Caco-2 (cell line): ENCODE results near the gene IFT81. TPM values are rescaled to one million over a fixed set of nuclear protein-coding genes. Genes with fewer than 3 reads are reported as not detected.

Experiments
- BruUV-seq: library from RNA; stranded (reverse); fragments of 400-500 nt; replicated peaks from 2 replicates; lab custom pipeline; 2021; lab: Mats Ljungman, UMichigan
- CTCF ChIA-PET: fragments of 300-600 bp; sonication (Branson Sonifier 250); formaldehyde crosslinking; loops from one replicate; lab custom pipeline; 2022; ENCODE audit warnings: antibody characterized with exemption; lab: Charles Lee
- POLR2A ChIA-PET: fragments of 300-600 bp; sonication (Branson Sonifier 250); formaldehyde crosslinking; loops from one replicate; lab custom pipeline; 2022; ENCODE audit warnings: antibody characterized with exemption; lab: Charles Lee
- DNase-seq, 2 experiments: peaks; one replicate each; pipeline versions ENCODE4 v3.0.0 to v3.0.0-alpha.2; 2020 to 2022
- H3K27me3 ChIP-seq: replicated peaks from 2 replicates; pipeline ENCODE4 v1.6.0; 2011; ENCODE audit warnings: low read length; ENCODE audit not compliant: control insufficient read depth, insufficient read depth
- H3K36me3 ChIP-seq: 2 replicates; pipeline ENCODE4 v1.5.1; 2011; ENCODE audit warnings: low read length; ENCODE audit not compliant: control insufficient read depth, insufficient read depth
- H3K4me1 ChIP-seq: fragments of 250-450 bp; sonication (Bioruptor Pico); 2 replicates; pipeline ENCODE4 v1.5.1; 2020; ENCODE audit warnings: mild to moderate bottlenecking
- H3K4me3 ChIP-seq: 2 replicates; pipeline ENCODE4 v1.5.1; 2011; ENCODE audit warnings: low read depth, mild to moderate bottlenecking, control low read depth, low read length
- H3K9me3 ChIP-seq: fragments of 250-450 bp; sonication (Bioruptor Pico); 2 replicates; pipeline ENCODE4 v1.5.1; 2020; ENCODE audit warnings: mild to moderate bottlenecking, moderate library complexity
- H3K27ac Mint-ChIP-seq: one replicate; pipeline ENCODE4 v1.8.0; 2022; ENCODE audit warnings: mixed read lengths; ENCODE audit not compliant: unreplicated experiment
- H3K27me3 Mint-ChIP-seq: one replicate; pipeline ENCODE4 v1.8.0; 2022; ENCODE audit warnings: mixed read lengths; ENCODE audit not compliant: insufficient read depth, unreplicated experiment
- H3K36me3 Mint-ChIP-seq: one replicate; pipeline ENCODE4 v1.8.0; 2022; ENCODE audit warnings: mild to moderate bottlenecking, mixed read lengths; ENCODE audit not compliant: insufficient read depth, unreplicated experiment
- H3K4me1 Mint-ChIP-seq: one replicate; pipeline ENCODE4 v1.8.0; 2022; ENCODE audit warnings: low read depth, mixed read lengths; ENCODE audit not compliant: unreplicated experiment
- H3K4me3 Mint-ChIP-seq: one replicate; pipeline ENCODE4 v1.8.0; 2022; ENCODE audit warnings: mild to moderate bottlenecking, moderate library complexity, mixed read lengths; ENCODE audit not compliant: unreplicated experiment
- H3K9me3 Mint-ChIP-seq: one replicate; pipeline ENCODE4 v1.8.0; 2022; ENCODE audit warnings: mixed read lengths; ENCODE audit not compliant: unreplicated experiment
- CTCF ChIP-seq, 2 experiments: fragments of 200-600 bp in 1 of 2; IDR thresholded peaks; 1 replicate in 1 of 2; 2 replicates in 1 of 2; pipeline versions ENCODE4 v1.5.1 to v1.8.0; 2011 to 2022; ENCODE audit warnings: antibody characterized with exemption in 1 of 2, control low read depth in 1 of 2, inconsistent platforms in 1 of 2, low read depth in 1 of 2, low read length in 1 of 2, mild to moderate bottlenecking in 1 of 2, moderate library complexity in 1 of 2; ENCODE audit not compliant: insufficient read depth in 1 of 2, severe bottlenecking in 1 of 2, unreplicated experiment in 1 of 2
- intact Hi-C: fragments of 100-400 bp; cut with micrococcal nuclease; formaldehyde crosslinking; loops from one replicate; pipeline ENCODE4 v1.10.0; 2022; ENCODE audit not compliant: unreplicated experiment
- total RNA-seq: library from RNA; stranded (reverse); gene quantifications from 2 replicates; pipeline ENCODE4 v1.2.3, GENCODE V29; 2022

IFT81 gene
- total RNA-seq, 1 experiment from 2014 or later: 5.9 TPM

- DNase-seq: no peak
- intact Hi-C loops: no loop called here
- H3K36me3 ChIP-seq: no peaks in the 10 kb centered on the region; the same call in 1 of the 2 replicates
- no peak overlapping the region for H3K4me3 ChIP-seq
- no peaks in the 10 kb centered on the region for H3K9me3 ChIP-seq
- H3K27me3 Mint-ChIP-seq: no peaks in the 10 kb centered on the region
- no peak for TF ChIP-seq CTCF (IDR thresholded peaks at IDR 0.05; ENCODE audit: insufficient read depth in 1 of 2, low read depth in 1 of 2, low read length in 1 of 2, severe bottlenecking in 1 of 2, unreplicated experiment in 1 of 2)
- 0 out of 2 replicates have a peak, but pooled peaks cover 4% of the 10 kb centered on the region for H3K4me1 ChIP-seq
- CTCF ChIA-PET: no interaction called here
- no peaks in the 10 kb centered on the region for H3K4me1 Mint-ChIP-seq
- no peaks in the 10 kb centered on the region for H3K36me3 Mint-ChIP-seq
- POLR2A ChIA-PET: no interaction called here
- no peaks in the 10 kb centered on the region for H3K27me3 ChIP-seq
- no peak overlapping the region for H3K27ac Mint-ChIP-seq
- BruUV-seq: no TSS peak
- H3K9me3 Mint-ChIP-seq: no peaks in the 10 kb centered on the region
- H3K4me3 Mint-ChIP-seq: no peak overlapping the region
Measured at GRCh38 chr12:110170535-110171185, 46.5 kb downstream of the IFT81 start.

GRCh38 chr12:110171186-110171538 lies 47.0 kb downstream of the IFT81 start:
- TF ChIP-seq CTCF (IDR thresholded peaks at IDR 0.05; ENCODE audit: insufficient read depth in 1 of 2, low read depth in 1 of 2, low read length in 1 of 2, severe bottlenecking in 1 of 2, unreplicated experiment in 1 of 2): no peak
- intact Hi-C loops: no loop called here
- ChIA-PET POLR2A (no interaction called here), CTCF (no interaction called here)
- H3K4me3 ChIP-seq: no peak overlapping the region
- H3K9me3 ChIP-seq: no peaks in the 10 kb centered on the region
- H3K36me3 ChIP-seq: no peaks in the 10 kb centered on the region; the same call in 1 of the 2 replicates
- Mint-ChIP-seq H3K4me3 (no peak overlapping the region), H3K27me3 (no peaks in the 10 kb centered on the region), H3K9me3 (no peaks in the 10 kb centered on the region), H3K36me3 (no peaks in the 10 kb centered on the region), H3K27ac (no peak overlapping the region), H3K4me1 (no peaks in the 10 kb centered on the region)
- H3K4me1 ChIP-seq: 0 out of 2 replicates have a peak, but pooled peaks cover 4% of the 10 kb centered on the region
- H3K27me3 ChIP-seq: no peaks in the 10 kb centered on the region
- DNase-seq: no peak
- BruUV-seq: no TSS peak

GRCh38 chr12:110171636-110172035 lies 47.5 kb downstream of the IFT81 start:
- no peaks in the 10 kb centered on the region for H3K27me3 ChIP-seq
- Mint-ChIP-seq H3K27me3 (no peaks in the 10 kb centered on the region), H3K4me3 (no peak overlapping the region), H3K36me3 (no peaks in the 10 kb centered on the region), H3K27ac (no peak overlapping the region), H3K9me3 (no peaks in the 10 kb centered on the region), H3K4me1 (no peaks in the 10 kb centered on the region)
- intact Hi-C loops: no loop called here
- no peaks in the 10 kb centered on the region for H3K9me3 ChIP-seq
- H3K4me3 ChIP-seq: no peak overlapping the region
- H3K4me1 ChIP-seq: 0 out of 2 replicates have a peak, but pooled peaks cover 4% of the 10 kb centered on the region
- DNase-seq: no peak
- POLR2A ChIA-PET: no interaction called here
- no peaks in the 10 kb centered on the region; the same call in 1 of the 2 replicates for H3K36me3 ChIP-seq
- TF ChIP-seq CTCF (IDR thresholded peaks at IDR 0.05; ENCODE audit: insufficient read depth in 1 of 2, low read depth in 1 of 2, low read length in 1 of 2, severe bottlenecking in 1 of 2, unreplicated experiment in 1 of 2): no peak
- CTCF ChIA-PET: no interaction called here
- BruUV-seq: no TSS peak
